Colonic mucosa (tissue), 4 donors: ENCODE data around the gene LRRK1. TPM values are rescaled to one million over a fixed set of nuclear protein-coding genes. Genes with fewer than 3 reads are reported as not detected.

ENCODE experiments used
- DNase-seq: peaks from one replicate; pipeline ENCODE4 v3.0.0-alpha.2; 2020
- H3K27ac ChIP-seq: fragments of 200-600 bp; one replicate; pipeline ENCODE4 v1.8.0; 2021
- H3K27me3 ChIP-seq: fragments of 200-600 bp; one replicate; pipeline ENCODE4 v1.8.0; 2021
- H3K36me3 ChIP-seq: fragments of 200-600 bp; one replicate; pipeline ENCODE4 v1.8.0; 2021
- H3K4me1 ChIP-seq: fragments of 200-600 bp; one replicate; pipeline ENCODE4 v1.8.0; 2021; ENCODE audit warnings: mild to moderate bottlenecking
- H3K4me3 ChIP-seq: fragments of 200-600 bp; one replicate; pipeline ENCODE4 v1.8.0; 2021
- H3K9ac ChIP-seq, 2 donors: one replicate each; pipeline ENCODE4 v1.7.0; 2013; ENCODE audit warnings: control low read depth in 2 of 2, low read depth in 2 of 2, low read length in 2 of 2
- H3K9me3 ChIP-seq: fragments of 200-600 bp; one replicate; pipeline ENCODE4 v1.8.0; 2021
- intact Hi-C: fragments of 100-400 bp; cut with DNase I; formaldehyde crosslinking; loops from one replicate; pipeline ENCODE4 v1.14.1; 2022
- total RNA-seq, 2 donors: library from RNA; stranded (reverse); fragmentation: NEBNext Ultra II Directional in 1 of 2; extraction: Animal tissue kit (Norgen Biotek cat#: 25700) in 1 of 2; gene quantifications; one replicate each; pipeline ENCODE4 v1.2.1, GENCODE V29; 2021
- TF ChIP-seq, protein P1 (sequence below): fragments of 200-600 bp; IDR thresholded peaks from one replicate; pipeline ENCODE4 v1.8.0; 2022; ENCODE audit warnings: antibody characterized with exemption, mild to moderate bottlenecking
- donor health status: healthy.
- donor health status: DM: no; HTN: no; CAD: no.
- donor health status: DM: no; HTN: no; CAD: no.

The LRRK1 gene
- 10 to 100 TPM; 29.6 to 36.0 TPM for total RNA-seq

DNA sequence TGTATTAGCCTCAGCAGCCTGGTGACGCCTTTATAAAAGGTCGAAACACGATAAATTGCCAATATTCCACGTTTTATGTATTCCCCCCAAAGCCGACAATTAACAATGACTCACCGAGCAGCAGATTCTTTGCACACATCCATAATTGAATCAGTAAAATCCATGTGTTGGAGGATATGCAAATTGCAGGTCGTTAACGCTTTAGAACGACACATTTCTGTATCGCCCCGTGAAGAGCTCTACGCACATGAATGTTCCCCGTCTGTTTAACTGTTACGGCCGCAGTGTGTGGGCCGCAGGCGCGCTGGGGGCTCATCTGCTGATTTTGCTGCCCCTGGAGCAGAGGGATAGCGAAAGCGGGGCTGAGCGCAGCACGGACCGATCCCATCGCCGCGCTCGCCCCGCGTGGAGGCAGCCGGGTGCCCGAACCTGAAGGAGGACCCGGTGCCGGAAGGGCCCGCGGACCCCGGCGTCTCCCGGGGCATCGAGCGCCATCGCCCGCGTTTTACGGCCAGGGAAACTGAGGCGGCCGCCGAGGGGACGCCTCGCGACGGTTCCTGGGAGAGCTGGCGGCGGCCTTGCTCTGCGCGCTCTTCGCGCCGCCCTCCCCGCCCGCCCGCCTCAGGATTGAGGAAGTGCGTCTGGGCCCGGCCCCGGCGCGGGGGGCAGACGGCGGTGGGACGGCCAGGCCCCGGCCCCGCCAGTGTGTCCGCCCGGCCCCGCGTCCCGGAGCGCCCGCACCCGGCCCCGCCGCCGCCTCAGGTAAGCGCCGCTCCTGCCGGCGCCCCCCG lies at the start of gene LRRK1:
Gene LRRK1, plus strand, starts transcription at position 668 of the 791 bp plus-strand sequence. CDS start 5,276 bp downstream, outside the sequence.
- Histone ChIP-seq H3K4me1 (peaks cover 5% of the 10 kb centered on the region), H3K4me3 (peak within 1 kb of the TSS; percentile 65), H3K27me3 (no peaks in the 10 kb centered on the region), H3K9ac (peak within 1 kb of the TSS; percentile 87 to 95), H3K36me3 (no peaks in the 10 kb centered on the region), H3K27ac (peak within 1 kb of the TSS; percentile 77), H3K9me3 (no peaks in the 10 kb centered on the region)
- TF ChIP-seq, protein P1, sequence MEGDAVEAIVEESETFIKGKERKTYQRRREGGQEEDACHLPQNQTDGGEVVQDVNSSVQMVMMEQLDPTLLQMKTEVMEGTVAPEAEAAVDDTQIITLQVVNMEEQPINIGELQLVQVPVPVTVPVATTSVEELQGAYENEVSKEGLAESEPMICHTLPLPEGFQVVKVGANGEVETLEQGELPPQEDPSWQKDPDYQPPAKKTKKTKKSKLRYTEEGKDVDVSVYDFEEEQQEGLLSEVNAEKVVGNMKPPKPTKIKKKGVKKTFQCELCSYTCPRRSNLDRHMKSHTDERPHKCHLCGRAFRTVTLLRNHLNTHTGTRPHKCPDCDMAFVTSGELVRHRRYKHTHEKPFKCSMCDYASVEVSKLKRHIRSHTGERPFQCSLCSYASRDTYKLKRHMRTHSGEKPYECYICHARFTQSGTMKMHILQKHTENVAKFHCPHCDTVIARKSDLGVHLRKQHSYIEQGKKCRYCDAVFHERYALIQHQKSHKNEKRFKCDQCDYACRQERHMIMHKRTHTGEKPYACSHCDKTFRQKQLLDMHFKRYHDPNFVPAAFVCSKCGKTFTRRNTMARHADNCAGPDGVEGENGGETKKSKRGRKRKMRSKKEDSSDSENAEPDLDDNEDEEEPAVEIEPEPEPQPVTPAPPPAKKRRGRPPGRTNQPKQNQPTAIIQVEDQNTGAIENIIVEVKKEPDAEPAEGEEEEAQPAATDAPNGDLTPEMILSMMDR: no peak
- peak; percentile 49 for DNase-seq
- intact Hi-C loops: loop anchor here (2.0 to 10.0 kb wide), 2 partner anchors 86 to 346 kb away; no protein-coding TSS in a partner anchor

GRCh38 chr15:100873029-100873677 lies 46.0 kb upstream of the LRRK1 start:
- peaks cover 4% of the 10 kb centered on the region for H3K27me3 ChIP-seq
- H3K4me3 ChIP-seq: no peak overlapping the region
- TF ChIP-seq, protein P1: peak; percentile 82
- H3K27ac ChIP-seq: no peak overlapping the region
- H3K4me1 ChIP-seq: no peaks in the 10 kb centered on the region
- H3K36me3 ChIP-seq: no peaks in the 10 kb centered on the region
- no peaks in the 10 kb centered on the region for H3K9me3 ChIP-seq
- intact Hi-C loops: loop anchor here (5.0 kb wide), 1 partner anchor 246 kb away; no protein-coding TSS in a partner anchor
- H3K9ac ChIP-seq: no peak overlapping the region
- DNase-seq: peak; percentile 79

GRCh38 chr15:100875495-100875894 lies 43.7 kb upstream of the LRRK1 start:
- Histone ChIP-seq H3K4me3 (no peak overlapping the region), H3K36me3 (no peaks in the 10 kb centered on the region), H3K27ac (no peak overlapping the region), H3K27me3 (peaks cover 24% of the 10 kb centered on the region), H3K9me3 (no peaks in the 10 kb centered on the region), H3K4me1 (no peaks in the 10 kb centered on the region), H3K9ac (no peak overlapping the region)
- intact Hi-C loops: no loop called here
- DNase-seq: no peak
- TF ChIP-seq, protein P1: no peak

DNA sequence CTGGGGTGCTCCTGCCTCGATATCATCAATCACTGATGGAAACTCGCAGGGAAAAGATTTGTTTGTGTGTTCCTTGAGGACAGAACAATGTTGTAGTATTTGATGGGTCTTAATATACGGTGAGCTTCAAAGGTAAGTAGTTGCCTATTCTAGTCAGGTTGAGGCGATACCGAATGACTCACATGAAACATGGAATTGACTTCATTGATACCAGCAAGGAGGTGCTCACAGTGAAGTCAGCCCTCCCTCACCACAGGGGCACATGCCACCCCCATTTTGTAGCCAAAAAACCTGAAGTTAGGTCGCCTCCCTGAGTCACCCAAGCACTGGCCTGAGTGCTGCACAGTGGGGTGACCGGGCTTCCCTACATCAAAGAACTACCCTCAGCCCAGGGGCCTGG lies 43.2 kb upstream of the LRRK1 start:
- no peak overlapping the region for H3K4me3 ChIP-seq
- H3K27me3 ChIP-seq: peaks cover 29% of the 10 kb centered on the region
- intact Hi-C loops: no loop called here
- H3K36me3 ChIP-seq: no peaks in the 10 kb centered on the region
- no peak overlapping the region for H3K27ac ChIP-seq
- no peaks in the 10 kb centered on the region for H3K9me3 ChIP-seq
- TF ChIP-seq, protein P1: no peak
- no peaks in the 10 kb centered on the region for H3K4me1 ChIP-seq
- H3K9ac ChIP-seq: no peak overlapping the region
- DNase-seq: no peak

- intact Hi-C loops: no loop called here
- TF ChIP-seq, protein P1: no peak
- peaks cover 31% of the 10 kb centered on the region for H3K27me3 ChIP-seq
- H3K4me3 ChIP-seq: no peak overlapping the region
- H3K9me3 ChIP-seq: no peaks in the 10 kb centered on the region
- H3K27ac ChIP-seq: no peak overlapping the region
- H3K4me1 ChIP-seq: no peaks in the 10 kb centered on the region
- DNase-seq: no peak
- no peaks in the 10 kb centered on the region for H3K36me3 ChIP-seq
- no peak overlapping the region for H3K9ac ChIP-seq
Measured at GRCh38 chr15:100877551-100877950, 41.6 kb upstream of the LRRK1 start.
